B cell (primary cell): ENCODE measurements around the gene RPA1. TPM values are rescaled to one million over a fixed set of nuclear protein-coding genes. Genes with fewer than 3 reads are reported as not detected.

ENCODE experiments used
- ATAC-seq: fragments of 200-7000 bp; cut with Tn5 transposase; one replicate; pipeline ENCODE4 v1.10.0; 2021; ENCODE audit warnings: low read depth, mild to moderate bottlenecking, moderate number of reproducible peaks, moderate library complexity
- CTCF ChIA-PET: fragments of 350-600 bp; sonication (Branson Sonifier 250); formaldehyde crosslinking; loops from one replicate; lab custom pipeline; 2021; ENCODE audit warnings: antibody characterized with exemption, inconsistent platforms; lab: Charles Lee
- POLR2A ChIA-PET: fragments of 350-600 bp; sonication (Branson Sonifier 250); formaldehyde crosslinking; loops from one replicate; lab custom pipeline; 2021; ENCODE audit warnings: antibody characterized with exemption; lab: Charles Lee
- DNase-seq: peaks from one replicate; pipeline ENCODE4 v3.0.0; 2013
- H2AFZ ChIP-seq: 2 replicates; pipeline ENCODE4 v1.6.1; 2012; ENCODE audit warnings: mild to moderate bottlenecking, low read depth, low read length; ENCODE audit not compliant: insufficient read depth, poor library complexity, severe bottlenecking
- H3K27ac ChIP-seq, 2 donors: 1 replicate in 1 of 2; 2 replicates in 1 of 2; pipeline ENCODE4 v1.5.1; 2012 to 2013; ENCODE audit warnings: low read length in 2 of 2, mild to moderate bottlenecking in 2 of 2, moderate library complexity in 1 of 2
- H3K27me3 ChIP-seq, 4 experiments: fragments of 200-600 bp in 1 of 4; sonication (generic) in 1 of 4; replicated peaks in 1 of 4; 1 replicate in 2 of 4; 2 replicates in 2 of 4; pipeline versions ENCODE4 v1.6.1 to v1.7.0; 2013 to 2016; ENCODE audit warnings: low read length in 3 of 4, mild to moderate bottlenecking in 2 of 4, mixed read lengths in 1 of 4, moderate library complexity in 1 of 4; ENCODE audit not compliant: insufficient read depth in 4 of 4, control insufficient read depth in 3 of 4; ENCODE audit errors: control extremely low read depth in 1 of 4
- H3K36me3 ChIP-seq, 2 experiments: replicated peaks in 1 of 2; 1 replicate in 1 of 2; 2 replicates in 1 of 2; pipeline versions ENCODE4 v1.6.1 to v1.7.1; 2013; ENCODE audit warnings: low read length in 1 of 2; ENCODE audit not compliant: insufficient read depth in 2 of 2, control insufficient read depth in 1 of 2; ENCODE audit errors: control extremely low read depth in 1 of 2, extremely low read depth in 1 of 2
- H3K4me1 ChIP-seq, 2 donors: fragments of 200-600 bp in 1 of 2; sonication (generic) in 1 of 2; 1 replicate in 1 of 2; 2 replicates in 1 of 2; pipeline versions ENCODE4 v1.5.1 to v1.6.1; 2013 to 2017; ENCODE audit warnings: low read length in 2 of 2; ENCODE audit not compliant: control insufficient read depth in 2 of 2, insufficient read depth in 2 of 2
- H3K4me2 ChIP-seq: replicated peaks from 2 replicates; pipeline ENCODE3; 2012; ENCODE audit warnings: mild to moderate bottlenecking, low read depth, low read length; ENCODE audit not compliant: poor library complexity, severe bottlenecking
- H3K4me3 ChIP-seq, 5 experiments: fragments of 200-600 bp in 1 of 5; sonication (generic) in 1 of 5; 1 replicate in 3 of 5; 2 replicates in 2 of 5; pipeline versions ENCODE4 v1.5.1 to v1.7.0; 2011 to 2016; ENCODE audit warnings: low read length in 4 of 5, mild to moderate bottlenecking in 4 of 5, low read depth in 2 of 5, control low read depth in 1 of 5, moderate library complexity in 1 of 5; ENCODE audit not compliant: insufficient read depth in 1 of 5; ENCODE audit errors: control extremely low read depth in 1 of 5, extremely low read depth in 1 of 5
- H3K79me2 ChIP-seq: fragments of 200-600 bp; sonication (generic); one replicate; pipeline ENCODE4 v1.6.0; 2016; ENCODE audit warnings: low read length; ENCODE audit not compliant: control insufficient read depth, insufficient read depth
- H3K9ac ChIP-seq: fragments of 200-600 bp; sonication (generic); 2 replicates; pipeline ENCODE4 v1.6.1; 2017; ENCODE audit warnings: mild to moderate bottlenecking, low read length, moderate library complexity
- H3K9me3 ChIP-seq, 3 donors: one replicate each; pipeline versions ENCODE4 v1.6.1 to v1.7.1; 2013; ENCODE audit warnings: low read length in 2 of 3; ENCODE audit not compliant: control insufficient read depth in 2 of 3, insufficient read depth in 1 of 3; ENCODE audit errors: control extremely low read depth in 1 of 3
- H4K20me1 ChIP-seq: 2 replicates; pipeline ENCODE4 v1.6.0; 2012; ENCODE audit warnings: mild to moderate bottlenecking, low read length; ENCODE audit not compliant: insufficient read depth, control insufficient read depth, poor library complexity, severe bottlenecking
- H3K27ac Mint-ChIP-seq: one replicate; pipeline ENCODE4 v1.8.0; 2021; ENCODE audit warnings: mixed read lengths
- H3K27me3 Mint-ChIP-seq: one replicate; pipeline ENCODE4 v1.8.0; 2021; ENCODE audit warnings: mixed read lengths
- H3K4me1 Mint-ChIP-seq: one replicate; pipeline ENCODE4 v1.8.0; 2021; ENCODE audit warnings: mixed read lengths
- H3K4me3 Mint-ChIP-seq: one replicate; pipeline ENCODE4 v1.8.0; 2021; ENCODE audit warnings: mixed read lengths
- H3K9me3 Mint-ChIP-seq: one replicate; pipeline ENCODE4 v1.8.0; 2022; ENCODE audit warnings: mixed read lengths; ENCODE audit not compliant: insufficient read depth
- EZH2 ChIP-seq: IDR thresholded peaks from 2 replicates; pipeline ENCODE4 v1.6.1; 2012; ENCODE audit warnings: borderline replicate concordance, low read depth, mild to moderate bottlenecking, moderate library complexity, low read length; ENCODE audit not compliant: insufficient read depth, poor library complexity, severe bottlenecking
- WGBS: methylation state at CpG from one replicate; pipeline ENCODE4 v1.1.5; 2013; ENCODE audit warnings: missing lambda C conversion rate; ENCODE audit not compliant: insufficient coverage; 5-methylcytosine and 5-hydroxymethylcytosine counted together
- intact Hi-C: fragments of 100-400 bp; cut with micrococcal nuclease; formaldehyde crosslinking; loops from one replicate; pipeline ENCODE4 v1.10.0; 2022
- polyA plus RNA-seq: library from polyadenylated mRNA; depleted of rRNA; stranded (reverse); fragments of >200 nt; gene quantifications from 2 replicates; pipeline ENCODE4 v1.2.3, GENCODE V29; 2012
- total RNA-seq, 2 donors: library from RNA; stranded (reverse); fragments of 120-200 nt in 1 of 2; gene quantifications; 1 replicate in 1 of 2; 2 replicates in 1 of 2; pipeline versions ENCODE4 v1.2.3 to v1.2.4, GENCODE V29; 2013 to 2022
- TF ChIP-seq, protein P1 (sequence below): fragments of 200-600 bp; IDR thresholded peaks from one replicate; pipeline ENCODE4 v1.8.0; 2022; ENCODE audit warnings: antibody characterized with exemption, mild to moderate bottlenecking

Gene RPA1
- total and polyA plus RNA-seq, 2 donors (not counting 1 experiment from before 2014, with no cell fraction given) = 27.0 to 94.5 TPM

DNA sequence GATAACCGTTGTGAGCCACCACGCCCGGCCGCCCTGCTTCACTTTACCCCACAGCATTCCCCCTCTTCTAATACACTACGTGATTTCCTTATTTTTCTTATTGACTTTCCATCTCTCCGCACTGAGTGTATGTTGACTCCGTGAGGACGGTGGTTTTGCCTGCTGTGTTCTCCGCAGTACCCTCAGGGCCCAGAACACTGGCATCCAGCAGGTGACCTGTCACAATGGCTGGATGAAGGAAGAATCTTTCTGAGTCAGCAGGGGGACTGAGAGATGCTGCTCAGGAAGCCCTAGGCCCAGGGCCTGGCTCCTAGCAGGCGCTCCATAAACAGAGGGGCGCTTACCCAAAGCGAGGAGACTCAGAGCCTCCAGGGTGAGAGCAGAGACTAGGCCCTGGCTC is 115.8 kb downstream of the RPA1 start:
- H3K4me1 ChIP-seq = no peaks in the 10 kb centered on the region
- Mint-ChIP-seq H3K27ac (no peak overlapping the region), H3K27me3 (no peaks in the 10 kb centered on the region), H3K4me1 (no peaks in the 10 kb centered on the region), H3K4me3 (no peak overlapping the region), H3K9me3 (no peaks in the 10 kb centered on the region)
- intact Hi-C loops = no loop called here
- 88% methylated on average over 12 of the region's 12 CpGs for WGBS
- no peak overlapping the region for H3K4me3 ChIP-seq
- no peak overlapping the region for H3K4me2 ChIP-seq
- no peaks in the 10 kb centered on the region for H3K27me3 ChIP-seq
- no peaks in the 10 kb centered on the region for H3K36me3 ChIP-seq
- H4K20me1 ChIP-seq = no peaks in the 10 kb centered on the region
- ATAC-seq (no peak), DNase-seq (no peak)
- no peak overlapping the region for H2AFZ ChIP-seq
- H3K79me2 ChIP-seq = no peaks in the 10 kb centered on the region
- no peak for TF ChIP-seq EZH2
- TF ChIP-seq, protein P1, sequence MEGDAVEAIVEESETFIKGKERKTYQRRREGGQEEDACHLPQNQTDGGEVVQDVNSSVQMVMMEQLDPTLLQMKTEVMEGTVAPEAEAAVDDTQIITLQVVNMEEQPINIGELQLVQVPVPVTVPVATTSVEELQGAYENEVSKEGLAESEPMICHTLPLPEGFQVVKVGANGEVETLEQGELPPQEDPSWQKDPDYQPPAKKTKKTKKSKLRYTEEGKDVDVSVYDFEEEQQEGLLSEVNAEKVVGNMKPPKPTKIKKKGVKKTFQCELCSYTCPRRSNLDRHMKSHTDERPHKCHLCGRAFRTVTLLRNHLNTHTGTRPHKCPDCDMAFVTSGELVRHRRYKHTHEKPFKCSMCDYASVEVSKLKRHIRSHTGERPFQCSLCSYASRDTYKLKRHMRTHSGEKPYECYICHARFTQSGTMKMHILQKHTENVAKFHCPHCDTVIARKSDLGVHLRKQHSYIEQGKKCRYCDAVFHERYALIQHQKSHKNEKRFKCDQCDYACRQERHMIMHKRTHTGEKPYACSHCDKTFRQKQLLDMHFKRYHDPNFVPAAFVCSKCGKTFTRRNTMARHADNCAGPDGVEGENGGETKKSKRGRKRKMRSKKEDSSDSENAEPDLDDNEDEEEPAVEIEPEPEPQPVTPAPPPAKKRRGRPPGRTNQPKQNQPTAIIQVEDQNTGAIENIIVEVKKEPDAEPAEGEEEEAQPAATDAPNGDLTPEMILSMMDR = no peak
- no peak overlapping the region for H3K27ac ChIP-seq
- no peak overlapping the region for H3K9ac ChIP-seq
- ChIA-PET POLR2A (no interaction called here), CTCF (no interaction called here)
- H3K9me3 ChIP-seq = no peaks in the 10 kb centered on the region

GRCh38 chr17:1946021-1946932 is 116.5 kb downstream of the RPA1 start:
- no peaks in the 10 kb centered on the region for H3K9me3 ChIP-seq
- no peak overlapping the region for H3K4me2 ChIP-seq
- H2AFZ ChIP-seq = no peak overlapping the region
- H3K27ac ChIP-seq = no peak overlapping the region
- 97% methylated on average over 19 of the region's 20 CpGs for WGBS
- no peak for TF ChIP-seq EZH2
- TF ChIP-seq, protein P1 = no peak
- CTCF ChIA-PET = interaction anchor here (0.5 kb wide), 1 partner anchor 57 kb away, joined by 3 read pairs; no protein-coding TSS in a partner anchor
- H3K4me3 ChIP-seq = no peak overlapping the region
- Mint-ChIP-seq H3K9me3 (no peaks in the 10 kb centered on the region), H3K4me1 (no peaks in the 10 kb centered on the region), H3K27ac (no peak overlapping the region), H3K4me3 (no peak overlapping the region), H3K27me3 (no peaks in the 10 kb centered on the region)
- no peaks in the 10 kb centered on the region for H4K20me1 ChIP-seq
- H3K79me2 ChIP-seq = no peaks in the 10 kb centered on the region
- ATAC-seq (no peak), DNase-seq (no peak)
- H3K27me3 ChIP-seq = no peaks in the 10 kb centered on the region
- no peaks in the 10 kb centered on the region for H3K36me3 ChIP-seq
- no peaks in the 10 kb centered on the region for H3K4me1 ChIP-seq
- intact Hi-C loops = no loop called here
- POLR2A ChIA-PET = no interaction called here
- H3K9ac ChIP-seq = no peak overlapping the region
